HG02642 (cell line): ENCODE results near the gene TAOK1.

Source experiments
- ATAC-seq: cut with Tn5 transposase; IDR thresholded peaks from one replicate; pipeline ENCODE4 v1.9.1; 2021; ENCODE audit warnings: mild to moderate bottlenecking; ENCODE audit not compliant: unreplicated experiment, poor library complexity

Gene TAOK1

GRCh38 chr17:29567304-29567553 is 177.1 kb downstream of the TAOK1 start:
- peak; percentile 8 for ATAC-seq

DNA sequence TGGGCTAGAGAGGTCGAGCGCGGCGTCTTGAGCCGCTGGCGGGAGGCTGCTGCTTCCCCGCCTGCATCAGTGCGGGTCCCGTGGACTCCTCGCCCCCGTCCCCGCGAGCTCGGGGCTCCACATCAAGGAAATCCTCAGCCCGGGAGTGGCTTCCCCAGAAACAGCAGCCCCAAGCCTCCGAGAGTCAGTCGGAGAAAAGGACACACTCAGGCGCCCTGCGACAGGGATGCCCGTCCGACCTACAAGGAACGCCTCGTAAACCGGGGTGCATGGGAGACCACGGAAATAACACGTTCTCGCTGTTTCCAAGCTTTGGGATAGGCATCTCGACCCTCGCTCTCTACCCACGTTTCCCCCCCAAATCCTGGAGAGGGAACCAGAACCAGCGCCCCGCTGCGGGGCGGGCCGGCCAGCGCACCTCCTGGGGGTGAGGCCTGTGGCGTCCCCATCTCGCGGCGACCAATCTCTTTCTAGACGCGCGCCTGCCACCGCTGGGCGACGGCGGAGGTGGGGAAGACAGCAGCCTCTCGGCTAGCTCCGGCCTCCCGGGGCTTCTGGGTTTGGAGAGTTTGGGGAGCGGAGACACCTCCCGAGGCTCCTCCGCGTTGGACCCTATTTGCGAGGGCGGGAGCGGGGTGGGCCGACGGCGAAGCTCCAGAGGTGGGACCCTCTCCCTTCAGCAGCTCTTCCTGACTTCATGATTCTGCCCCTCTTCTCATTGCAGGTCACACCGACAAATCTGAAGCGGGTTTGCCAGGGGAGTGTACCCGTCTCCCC is 177.6 kb downstream of the TAOK1 start:
- ATAC-seq, result peak; percentile 47

- peak; percentile 50 for ATAC-seq
Measured at GRCh38 chr17:29568331-29569244, 178.4 kb downstream of the TAOK1 start, which contains the start of gene TP53I13. TP53I13 (plus strand) TSS chr17:29568701; CDS start chr17:29568759, 58 bp downstream.

DNA sequence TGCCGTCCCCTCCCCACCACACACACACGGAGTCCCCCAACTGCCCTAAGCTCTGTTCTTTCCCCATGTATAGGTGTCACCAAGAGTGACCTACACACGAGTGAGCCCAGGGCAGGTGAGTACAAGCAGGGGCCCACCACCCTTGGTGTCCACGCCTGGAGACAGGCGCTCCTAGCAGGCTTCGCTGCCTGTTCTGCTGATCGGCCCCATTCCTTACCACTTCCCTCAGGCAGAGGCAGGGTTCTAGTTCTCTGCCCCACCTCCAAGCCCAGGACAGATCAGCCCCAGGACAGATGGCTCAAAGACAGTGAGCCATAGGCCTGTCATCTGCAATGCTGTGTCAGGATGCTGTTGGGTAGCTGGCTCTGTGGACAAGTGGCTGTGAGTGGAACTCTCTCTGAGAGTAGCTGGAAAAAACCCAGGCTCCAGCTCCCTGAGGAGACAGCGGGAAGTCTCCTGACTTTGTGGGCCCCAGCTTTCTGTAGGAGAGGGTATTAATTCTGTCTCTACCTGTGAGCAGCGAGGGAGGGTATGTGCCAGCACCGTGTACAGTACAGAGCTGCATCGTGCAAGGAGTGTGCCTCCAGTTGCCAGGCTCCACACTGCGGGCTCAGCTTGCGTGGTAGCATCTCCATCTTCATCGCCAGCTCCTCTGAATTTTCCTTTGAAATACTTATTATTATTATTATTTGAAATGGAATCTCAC is 179.2 kb downstream of the TAOK1 start:
- ATAC-seq, result no peak

GRCh38 chr17:29570521-29570920 is 180.4 kb downstream of the TAOK1 start:
- no peak for ATAC-seq

- no peak for ATAC-seq
Measured at GRCh38 chr17:29571486-29571882, 181.3 kb downstream of the TAOK1 start.

- ATAC-seq, result no peak
Measured at GRCh38 chr17:29571883-29572681, 181.9 kb downstream of the TAOK1 start.

GRCh38 chr17:29572691-29573557 is 182.8 kb downstream of the TAOK1 start:
- ATAC-seq, result no peak

- no peak for ATAC-seq
Measured at GRCh38 chr17:29573558-29573869, 183.4 kb downstream of the TAOK1 start.

- ATAC-seq, result no peak
Measured at GRCh38 chr17:29573871-29574731, 183.9 kb downstream of the TAOK1 start.

- ATAC-seq, result no peak
Measured at GRCh38 chr17:29574732-29575510, 184.8 kb downstream of the TAOK1 start.

DNA sequence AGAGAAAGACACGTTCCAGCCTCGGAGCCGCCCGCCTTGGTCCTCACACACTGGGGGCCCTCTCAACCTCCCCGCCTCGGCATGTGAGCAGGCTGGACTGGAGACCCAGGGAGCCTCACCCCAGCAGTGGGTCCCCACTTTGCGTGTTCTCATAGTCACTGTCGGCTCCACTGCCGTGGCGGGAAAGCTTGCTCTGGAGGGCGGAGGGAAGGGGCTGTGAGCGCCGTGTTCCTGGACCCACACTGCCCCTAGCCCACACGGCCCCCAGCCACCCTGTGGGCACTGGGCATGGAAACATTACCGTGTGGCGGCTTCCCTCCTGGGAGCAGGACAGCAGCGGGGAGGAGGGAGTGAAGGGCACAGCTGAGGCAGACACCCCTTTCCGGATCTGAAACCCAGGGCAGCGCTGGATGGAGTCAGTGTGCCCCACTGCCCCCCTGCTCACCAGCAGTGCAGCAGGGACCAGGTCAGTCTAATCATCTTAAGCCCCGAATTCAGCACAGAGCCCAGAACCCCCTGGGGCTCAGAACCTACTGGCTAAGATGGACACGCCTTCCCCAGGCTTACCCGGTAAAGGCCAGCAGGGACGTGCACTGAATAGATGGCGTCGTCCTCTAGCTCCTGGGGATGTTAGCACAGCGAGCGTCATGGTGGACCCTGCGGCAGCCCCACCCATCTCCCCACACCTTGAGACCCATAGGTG is 185.5 kb downstream of the TAOK1 start:
- ATAC-seq, result no peak

DNA sequence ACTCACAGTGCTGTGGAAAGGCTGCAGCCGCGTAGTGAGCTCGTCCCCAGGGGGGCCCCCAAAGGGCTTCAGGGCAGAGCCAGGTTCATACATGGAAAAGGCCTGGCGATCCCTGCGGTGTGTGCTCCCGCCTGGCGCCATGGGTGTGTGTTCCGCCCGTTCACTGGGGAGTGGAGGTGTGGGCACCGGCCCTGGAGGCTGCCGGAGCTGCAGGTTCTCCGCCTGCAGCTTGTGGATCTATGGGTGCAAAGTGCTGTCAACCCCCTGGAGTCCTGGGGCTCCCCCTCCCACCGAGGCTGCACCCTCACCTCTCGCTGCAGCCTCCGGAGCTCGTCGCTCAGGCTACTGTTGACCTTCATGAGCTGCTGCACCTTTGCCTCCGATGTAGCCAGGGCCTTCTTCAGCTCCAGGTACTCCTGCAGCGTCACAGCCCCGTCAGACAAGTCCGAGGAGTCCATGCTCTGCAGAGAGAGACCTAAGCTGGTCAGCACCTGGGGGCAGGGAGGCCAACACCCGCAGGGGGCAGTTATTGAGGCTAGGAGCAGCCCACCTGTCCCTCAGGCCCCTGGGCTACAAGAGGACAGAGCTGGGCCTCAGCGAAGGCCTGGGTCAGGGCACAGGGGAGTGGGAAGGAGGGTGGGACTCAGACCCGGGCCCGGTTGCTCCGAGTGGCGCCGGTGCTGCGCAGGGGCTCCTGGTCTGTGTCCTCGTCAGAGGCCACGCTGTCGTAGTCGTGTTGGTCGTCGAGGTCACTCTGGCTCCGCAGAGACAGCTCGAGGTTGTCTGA is 186.2 kb downstream of the TAOK1 start:
- ATAC-seq, result no peak

DNA sequence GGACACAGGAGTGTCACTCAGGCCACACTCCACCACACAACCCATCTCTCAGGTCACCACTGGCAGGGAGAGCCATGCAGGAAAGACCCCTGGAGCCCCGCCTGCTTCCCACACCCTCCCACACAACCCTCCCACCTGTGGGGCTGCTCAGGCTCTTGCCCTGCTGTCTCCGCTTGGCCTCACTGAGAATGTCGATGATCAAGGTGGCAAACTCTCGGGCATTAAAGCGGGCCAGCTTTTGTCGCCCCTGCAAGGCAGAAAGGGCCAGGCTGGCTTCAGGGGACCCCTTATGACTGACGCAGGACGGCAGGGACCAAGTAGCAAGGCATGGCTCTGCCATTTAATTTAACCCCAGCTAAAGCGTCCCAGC is 186.8 kb downstream of the TAOK1 start:
- ATAC-seq, result no peak

GRCh38 chr17:29577385-29578211 is 187.4 kb downstream of the TAOK1 start:
- no peak for ATAC-seq
